Neural crest cell (in vitro differentiated cells): ENCODE measurements around the gene HBB. TPM values are rescaled to one million over a fixed set of nuclear protein-coding genes. Genes with fewer than 3 reads are reported as not detected.
"Not testable (repeated sequence)": the region's sequence is repeated elsewhere in the genome, so short reads cannot be mapped to it uniquely, and the experiment has no call there.

ENCODE experiments used
- DNase-seq: peaks from one replicate; pipeline ENCODE4 v3.0.0; 2021; ENCODE audit warnings: low read depth, mixed read lengths, low spot score
- H3K27ac Mint-ChIP-seq: one replicate; pipeline ENCODE4 v1.8.0; 2021; ENCODE audit warnings: mild to moderate bottlenecking, mixed read lengths; ENCODE audit not compliant: unreplicated experiment
- H3K27me3 Mint-ChIP-seq: 2 replicates; pipeline ENCODE4 v1.8.0; 2021; ENCODE audit warnings: low read depth, mild to moderate bottlenecking, mixed read lengths
- H3K36me3 Mint-ChIP-seq: 2 replicates; pipeline ENCODE4 v1.8.0; 2021; ENCODE audit warnings: low read depth, mild to moderate bottlenecking, mixed read lengths
- H3K4me1 Mint-ChIP-seq: 2 replicates; pipeline ENCODE4 v1.8.0; 2021; ENCODE audit warnings: mixed read lengths
- H3K4me3 Mint-ChIP-seq: one replicate; pipeline ENCODE4 v1.8.0; 2021; ENCODE audit warnings: mild to moderate bottlenecking, mixed read lengths
- H3K9me3 Mint-ChIP-seq: 2 replicates; pipeline ENCODE4 v1.8.0; 2021; ENCODE audit warnings: mixed read lengths
- CTCF ChIP-seq: fragments of 200-600 bp; sonication (generic); conservative IDR thresholded peaks from 2 replicates; pipeline ENCODE4 v1.5.0; 2021; ENCODE audit warnings: antibody characterized with exemption, mild to moderate bottlenecking
- total RNA-seq: library from RNA; stranded (reverse); gene quantifications from 2 replicates; pipeline ENCODE4 v1.2.1, GENCODE V29; 2021

The HBB gene
- total RNA-seq, 1 donor from 2014 or later = not detected

GRCh38 chr11:5252919-5253265 lies 26.0 kb upstream of the HBB start:
- no peak for TF ChIP-seq CTCF
- Mint-ChIP-seq H3K36me3 (no peaks in the 10 kb centered on the region), H3K27me3 (peaks cover 1% of the 10 kb centered on the region), H3K9me3 (no peaks in the 10 kb centered on the region), H3K4me1 (peaks cover 4% of the 10 kb centered on the region), H3K4me3 (no peak overlapping the region), H3K27ac (no peak overlapping the region)
- DNase-seq = no peak

DNA sequence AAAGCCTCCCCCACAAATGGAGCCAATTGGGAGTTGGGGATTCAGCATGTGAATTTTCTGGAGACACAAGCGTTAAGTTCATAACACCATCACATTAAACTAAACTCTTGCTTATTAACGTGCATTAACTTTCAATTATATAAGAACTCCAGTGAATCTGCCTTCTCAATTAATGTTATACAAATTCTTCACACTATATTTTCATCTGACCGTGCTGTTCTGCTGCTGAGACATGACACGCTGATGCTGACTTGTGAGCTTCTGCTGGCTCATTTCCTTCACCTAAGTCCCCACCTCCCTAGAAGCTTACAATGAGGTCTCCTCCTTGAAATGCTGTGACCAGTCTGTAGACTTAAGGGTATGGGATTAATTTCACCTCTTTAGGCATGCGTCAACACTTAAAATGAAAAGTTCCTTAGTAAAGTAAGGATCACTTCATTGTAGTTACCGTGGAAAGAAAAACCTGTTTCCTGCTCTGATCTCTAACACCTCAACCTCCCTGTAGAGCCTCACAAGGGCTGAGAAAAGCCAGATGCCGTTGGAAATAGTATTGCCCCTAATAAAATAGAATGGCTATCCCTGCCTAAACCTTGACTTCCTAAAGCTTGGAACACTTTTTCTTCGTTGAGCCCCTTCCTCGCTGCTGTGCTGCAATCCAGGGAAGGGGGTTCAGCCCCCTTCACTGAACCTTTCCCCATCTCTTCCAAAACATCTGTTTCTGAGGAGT lies 25.5 kb upstream of the HBB start:
- no peak overlapping the region for H3K27ac Mint-ChIP-seq
- peaks cover under 1% of the 10 kb centered on the region for H3K4me1 Mint-ChIP-seq
- H3K9me3 Mint-ChIP-seq = no peaks in the 10 kb centered on the region
- peaks cover 5% of the 10 kb centered on the region for H3K27me3 Mint-ChIP-seq
- no peak for DNase-seq
- no peak for TF ChIP-seq CTCF
- H3K36me3 Mint-ChIP-seq = no peaks in the 10 kb centered on the region
- H3K4me3 Mint-ChIP-seq = no peak overlapping the region

- Mint-ChIP-seq H3K36me3 (no peaks in the 10 kb centered on the region), H3K27ac (no peak overlapping the region), H3K9me3 (no peaks in the 10 kb centered on the region), H3K4me1 (no peaks in the 10 kb centered on the region), H3K27me3 (peaks cover 5% of the 10 kb centered on the region), H3K4me3 (no peak overlapping the region)
- TF ChIP-seq CTCF = no peak
- DNase-seq = no peak
Measured at GRCh38 chr11:5251746-5252145, 24.9 kb upstream of the HBB start.

DNA sequence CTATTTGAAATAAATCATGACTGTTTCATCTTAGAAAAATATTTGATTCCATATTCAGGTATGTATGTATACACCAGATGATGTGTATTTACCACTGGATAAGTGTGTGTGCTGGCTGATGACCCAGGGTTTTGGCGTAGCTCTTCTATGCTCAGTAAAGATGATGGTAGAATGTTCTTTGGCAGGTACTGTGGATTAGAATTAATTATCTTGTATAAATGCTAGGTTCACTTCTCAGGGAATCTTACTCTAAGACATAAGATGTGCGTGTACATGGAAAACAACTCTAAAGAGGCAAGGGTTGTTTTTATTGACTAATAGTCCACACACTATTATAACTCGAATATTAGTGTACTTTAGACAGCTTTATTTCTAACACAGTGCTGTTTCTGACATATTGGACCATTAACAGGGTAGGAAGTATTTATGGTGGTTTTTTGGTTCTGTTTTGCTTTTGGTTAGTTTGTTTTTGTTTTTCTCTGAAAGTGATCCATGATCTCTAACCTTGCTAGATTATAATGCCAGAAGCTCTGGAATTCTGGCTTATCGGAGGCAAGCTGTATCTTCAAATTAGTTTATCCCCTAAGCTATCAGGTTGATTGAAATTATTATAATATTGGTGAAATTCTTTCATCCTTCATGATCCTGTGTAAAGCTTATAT lies 23.8 kb upstream of the HBB start:
- H3K4me3 Mint-ChIP-seq = no peak overlapping the region
- no peaks in the 10 kb centered on the region for H3K4me1 Mint-ChIP-seq
- no peak overlapping the region for H3K27ac Mint-ChIP-seq
- DNase-seq = no peak
- no peaks in the 10 kb centered on the region for H3K36me3 Mint-ChIP-seq
- TF ChIP-seq CTCF = no peak
- peaks cover 5% of the 10 kb centered on the region for H3K27me3 Mint-ChIP-seq
- no peaks in the 10 kb centered on the region for H3K9me3 Mint-ChIP-seq

- H3K4me3 Mint-ChIP-seq = not testable (repeated sequence)
Measured at GRCh38 chr11:5249807-5250396, 23.0 kb upstream of the HBB start, which contains the start of gene HBG1. TSS of gene HBG1 (minus strand) at chr11:5249857. CDS start at chr11:5249804, 53 bp downstream.

GRCh38 chr11:5248498-5248897 lies 21.6 kb upstream of the HBB start:
- DNase-seq, H3K4me3 Mint-ChIP-seq, H3K36me3 Mint-ChIP-seq, H3K27me3 Mint-ChIP-seq, H3K9me3 Mint-ChIP-seq, H3K4me1 Mint-ChIP-seq, H3K27ac Mint-ChIP-seq: not testable (repeated sequence)

More at GRCh38 chr11:5249807-5250396, 23.0 kb upstream of the HBB start, which contains the start of gene HBG1:
- not testable (repeated sequence) for H3K27me3 Mint-ChIP-seq, H3K27ac Mint-ChIP-seq, H3K36me3 Mint-ChIP-seq, H3K9me3 Mint-ChIP-seq, H3K4me1 Mint-ChIP-seq, DNase-seq
